Upper lobe of left lung (tissue), 6 donors: Measurements from ENCODE around the gene CCDC17. TPM values are rescaled to one million over a fixed set of nuclear protein-coding genes. Genes with fewer than 3 reads are reported as not detected.

Source experiments
- ATAC-seq, 2 donors: fragments of 200-7000 bp; cut with Tn5 transposase; one replicate each; pipeline ENCODE4 v1.9.1; 2022; ENCODE audit warnings: mild to moderate bottlenecking in 2 of 2, moderate library complexity in 2 of 2; ENCODE audit not compliant: low FRiP score in 2 of 2
- DNase-seq, 2 donors: peaks; one replicate each; pipeline ENCODE4 v3.0.0-alpha.2; 2019 to 2020
- H3K27ac ChIP-seq, 4 donors: fragments of 200-600 bp; sonication (generic); one replicate each; pipeline ENCODE4 v1.5.1; 2016 to 2019
- H3K27me3 ChIP-seq, 4 donors: fragments of 200-600 bp; sonication (generic); one replicate each; pipeline ENCODE4 v1.5.1; 2017 to 2019
- H3K36me3 ChIP-seq, 4 donors: fragments of 200-600 bp; sonication (generic); one replicate each; pipeline ENCODE4 v1.5.1; 2016 to 2019
- H3K4me1 ChIP-seq, 4 donors: fragments of 200-600 bp; sonication (generic); one replicate each; pipeline ENCODE4 v1.5.1; 2018 to 2019
- H3K4me3 ChIP-seq, 4 donors: fragments of 200-600 bp; sonication (generic); one replicate each; pipeline ENCODE4 v1.5.1; 2017 to 2019; ENCODE audit warnings: mild to moderate bottlenecking in 2 of 4, moderate library complexity in 1 of 4
- H3K9me3 ChIP-seq, 4 donors: fragments of 200-600 bp; sonication (generic); one replicate each; pipeline ENCODE4 v1.5.1; 2018 to 2019
- CTCF ChIP-seq, 6 experiments: fragments of 450-650 bp in 4 of 6; fragments of 200-600 bp in 2 of 6; sonication (generic) in 2 of 6; IDR thresholded peaks; one replicate each; pipeline ENCODE4 v1.5.1; 2016 to 2019; ENCODE audit warnings: antibody characterized with exemption in 6 of 6
- EP300 ChIP-seq, 4 donors: sonication (generic); formaldehyde crosslinking; IDR thresholded peaks; one replicate each; pipeline ENCODE4 v1.5.1; 2017; ENCODE audit warnings: antibody characterized with exemption in 4 of 4, control low read depth in 2 of 4
- POLR2A ChIP-seq, 4 donors: fragments of 450-650 bp; IDR thresholded peaks; one replicate each; pipeline ENCODE4 v1.5.1; 2016 to 2017; ENCODE audit warnings: antibody characterized with exemption in 4 of 4, mild to moderate bottlenecking in 2 of 4
- POLR2AphosphoS5 ChIP-seq, 2 donors: sonication (generic); formaldehyde crosslinking; IDR thresholded peaks; one replicate each; pipeline ENCODE4 v1.5.1; 2017; ENCODE audit warnings: antibody characterized with exemption in 2 of 2
- WGBS, 2 donors: methylation state at CpG; one replicate each; pipeline ENCODE4 v1.1.5; 2017 to 2018; 5-methylcytosine and 5-hydroxymethylcytosine counted together
- total RNA-seq, 6 donors: library from RNA; depleted of rRNA in 4 of 6; stranded (reverse); fragments of >200 nt in 4 of 6; gene quantifications; one replicate each; pipeline versions ENCODE4 v1.1.0 to v1.2.1, GENCODE V29; 2016 to 2021
- donor health status: DM: no; HTN: no; CAD: no; lungs with moderate emphysema.
- donor health status: DM: no; HTN: yes; CAD: no; lungs with severe emphysema.

CCDC17 gene
- total RNA-seq, 6 donors from 2014 or later, result 4.9 to 50.3 (median 19.3) TPM

GRCh38 chr1:45612941-45613579, 10.8 kb downstream of the CCDC17 start:
- no peaks in the 10 kb centered on the region for H3K9me3 ChIP-seq
- no peak overlapping the region for H3K4me3 ChIP-seq
- H3K27me3 ChIP-seq, result no peaks in the 10 kb centered on the region
- TF ChIP-seq CTCF (IDR thresholded peaks at IDR 0.05), result no peak
- TF ChIP-seq POLR2AphosphoS5 (IDR thresholded peaks at IDR 0.05), result no peak
- no peak for TF ChIP-seq POLR2A (IDR thresholded peaks at IDR 0.05)
- TF ChIP-seq EP300 (IDR thresholded peaks at IDR 0.05), result no peak
- no peak overlapping the region for H3K27ac ChIP-seq
- peaks cover 23 to 85% (median 56%) of the 10 kb centered on the region in 4 donors for H3K36me3 ChIP-seq
- 79 to 91% methylated on average over 6 to 8 of the region's 8 CpGs for WGBS, 2 donors
- H3K4me1 ChIP-seq, result peaks cover 0 to 5% (median 0%) of the 10 kb centered on the region in 4 donors
- ATAC-seq (no peak), DNase-seq (no peak)

GRCh38 chr1:45610589-45611226, 13.1 kb downstream of the CCDC17 start:
- 96 to 98% methylated on average over 10 of the region's 10 CpGs for WGBS, 2 donors
- H3K36me3 ChIP-seq, result peaks cover 5 to 80% (median 41%) of the 10 kb centered on the region in 4 donors
- ATAC-seq, result no peak

GRCh38 chr1:45608175-45609156, 15.4 kb downstream of the CCDC17 start:
- WGBS, 2 donors, result 73 to 81% methylated on average over 5 of the region's 5 CpGs
- ATAC-seq (peak in 1 of 2 donors; percentile 74), DNase-seq (no peak)
- Histone ChIP-seq H3K4me1 (peaks cover 0 to 9% (median 9%) of the 10 kb centered on the region in 4 donors), H3K36me3 (peaks cover 0 to 65% (median 25%) of the 10 kb centered on the region in 4 donors), H3K4me3 (no peak overlapping the region), H3K27me3 (no peaks in the 10 kb centered on the region), H3K27ac (peak overlapping the region in 1 of 4 donors; percentile 2), H3K9me3 (no peaks in the 10 kb centered on the region)
- TF ChIP-seq POLR2AphosphoS5 (IDR thresholded peaks at IDR 0.05), result no peak
- TF ChIP-seq CTCF (IDR thresholded peaks at IDR 0.05), result no peak
- no peak for TF ChIP-seq EP300 (IDR thresholded peaks at IDR 0.05)
- TF ChIP-seq POLR2A (IDR thresholded peaks at IDR 0.05), result no peak

More at GRCh38 chr1:45610589-45611226, 13.1 kb downstream of the CCDC17 start:
- Histone ChIP-seq H3K4me1 (peaks cover 0 to 9% (median 9%) of the 10 kb centered on the region in 4 donors), H3K27me3 (no peaks in the 10 kb centered on the region), H3K27ac (no peak overlapping the region), H3K9me3 (no peaks in the 10 kb centered on the region), H3K4me3 (no peak overlapping the region)
- TF ChIP-seq EP300 (IDR thresholded peaks at IDR 0.05), result no peak
- no peak for TF ChIP-seq POLR2A (IDR thresholded peaks at IDR 0.05)
- TF ChIP-seq CTCF (IDR thresholded peaks at IDR 0.05), result no peak
- TF ChIP-seq POLR2AphosphoS5 (IDR thresholded peaks at IDR 0.05), result no peak
- DNase-seq, result no peak

GRCh38 chr1:45607404-45608074, 16.3 kb downstream of the CCDC17 start:
- H3K9me3 ChIP-seq, result no peaks in the 10 kb centered on the region
- TF ChIP-seq POLR2A (IDR thresholded peaks at IDR 0.05) (no peak), CTCF (IDR thresholded peaks at IDR 0.05) (no peak), EP300 (IDR thresholded peaks at IDR 0.05) (no peak), POLR2AphosphoS5 (IDR thresholded peaks at IDR 0.05) (no peak)
- DNase-seq (no peak), ATAC-seq (peak in 1 of 2 donors; percentile 63)
- no peaks in the 10 kb centered on the region for H3K27me3 ChIP-seq
- H3K27ac ChIP-seq, result peak overlapping the region in 3 of 4 donors; percentile 3 to 49 (median 42)
- WGBS, 2 donors, result 71 to 77% methylated on average over 6 of the region's 6 CpGs
- H3K4me1 ChIP-seq, result peaks cover 0 to 9% (median 9%) of the 10 kb centered on the region in 4 donors
- H3K36me3 ChIP-seq, result peaks cover 0 to 64% (median 24%) of the 10 kb centered on the region in 4 donors
- H3K4me3 ChIP-seq, result no peak overlapping the region
